AG04449 (cell line): ENCODE measurements around the gene COQ10A.

Experiments used
- CTCF ChIA-PET: fragments of 350-600 bp; formaldehyde crosslinking; extraction: SDS; loops from one replicate; lab custom pipeline; 2021; ENCODE audit warnings: antibody characterized with exemption; lab: Yijun Ruan, JAX
- POLR2A ChIA-PET: fragments of 400-600, 350-600 bp; formaldehyde crosslinking; extraction: SDS; loops from one replicate; lab custom pipeline; 2020; ENCODE audit warnings: antibody characterized with exemption, inconsistent platforms; lab: Yijun Ruan, JAX
- DNase-seq: peaks from one replicate; pipeline ENCODE4 v3.0.0-alpha.2; 2010; ENCODE audit warnings: low read depth, low spot score
- H3K4me3 ChIP-seq: 2 replicates; pipeline ENCODE4 v1.5.1; 2011; ENCODE audit warnings: low read depth, mild to moderate bottlenecking, control low read depth, low read length
- CTCF ChIP-seq: IDR thresholded peaks from one replicate; pipeline ENCODE4 v1.5.1; 2011; ENCODE audit warnings: mild to moderate bottlenecking, moderate library complexity, low read length, control low read depth, inconsistent platforms; ENCODE audit not compliant: insufficient read depth; ENCODE audit errors: missing control alignments

COQ10A gene

GRCh38 chr12:56230432-56231183 is 36.1 kb upstream of the COQ10A start:
- no peak for TF ChIP-seq CTCF
- no peak overlapping the region for H3K4me3 ChIP-seq
- DNase-seq = no peak
- ChIA-PET POLR2A (interaction anchor here (1.3 to 1.9 kb wide), 2 partner anchors 9 to 28 kb away, joined by 5 to 6 read pairs; partner anchors contain the start of genes ANKRD52 and RNF41), CTCF (interaction anchor here (0.7 to 4.4 kb wide), 7 partner anchors 8 to 41 kb away, joined by 3 to 23 read pairs (median 4); partner anchors contain the start of genes ANKRD52, RNF41 and SMARCC2)

DNA sequence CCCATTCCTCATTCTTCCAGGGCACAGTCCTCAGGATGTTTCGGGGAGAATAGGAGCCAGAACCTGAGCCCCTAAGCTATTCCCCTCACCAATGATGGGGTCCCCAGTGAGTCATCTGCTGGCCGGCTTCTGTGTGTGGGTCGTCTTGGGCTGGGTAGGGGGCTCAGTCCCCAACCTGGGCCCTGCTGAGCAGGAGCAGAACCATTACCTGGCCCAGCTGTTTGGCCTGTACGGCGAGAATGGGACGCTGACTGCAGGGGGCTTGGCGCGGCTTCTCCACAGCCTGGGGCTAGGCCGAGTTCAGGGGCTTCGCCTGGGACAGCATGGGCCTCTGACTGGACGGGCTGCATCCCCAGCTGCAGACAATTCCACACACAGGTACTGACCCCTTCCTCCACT is 35.6 kb upstream of the COQ10A start:
- CTCF ChIA-PET = interaction anchor here (0.6 to 4.4 kb wide), 9 partner anchors 9 to 84 kb away, joined by 3 to 23 read pairs (median 3); partner anchors contain the start of genes ANKRD52, RNF41 and SMARCC2
- DNase-seq = no peak
- H3K4me3 ChIP-seq = no peak overlapping the region
- TF ChIP-seq CTCF = no peak
- POLR2A ChIA-PET = interaction anchor here (1.3 to 1.9 kb wide), 2 partner anchors 9 to 27 kb away, joined by 5 to 6 read pairs; partner anchors contain the start of genes ANKRD52 and RNF41

DNA sequence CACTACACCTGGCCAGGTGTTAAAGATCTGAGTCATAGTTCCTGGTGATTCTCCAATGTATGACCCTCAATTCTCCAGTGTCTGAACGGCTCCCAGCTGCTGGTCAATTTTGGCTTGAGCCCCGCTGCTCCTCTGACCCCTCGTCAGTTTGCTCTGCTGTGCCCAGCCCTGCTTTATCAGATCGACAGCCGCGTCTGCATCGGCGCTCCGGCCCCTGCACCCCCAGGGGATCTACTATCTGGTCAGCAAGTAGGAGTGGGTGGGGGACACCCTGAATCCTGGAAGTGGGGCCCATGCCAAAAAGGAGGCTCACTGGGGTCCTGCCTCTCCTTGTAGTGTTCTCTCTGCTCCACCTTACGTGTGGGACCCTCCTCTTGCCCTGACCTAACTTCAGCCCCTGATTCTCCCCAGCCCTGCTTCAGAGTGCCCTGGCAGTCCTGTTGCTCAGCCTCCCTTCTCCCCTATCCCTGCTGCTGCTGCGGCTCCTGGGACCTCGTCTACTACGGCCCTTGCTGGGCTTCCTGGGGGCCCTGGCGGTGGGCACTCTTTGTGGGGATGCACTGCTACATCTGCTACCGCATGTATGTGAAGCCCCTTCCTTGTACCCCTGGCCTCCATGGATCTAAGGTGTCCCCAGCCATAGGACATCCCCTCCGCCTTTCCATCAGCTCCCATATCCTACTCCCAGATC is 31.9 kb upstream of the COQ10A start:
- H3K4me3 ChIP-seq = no peak overlapping the region
- CTCF ChIA-PET = interaction anchor here (1.7 to 4.4 kb wide), 6 partner anchors 10 to 229 kb away, joined by 5 to 23 read pairs (median 10); partner anchors contain the start of genes ANKRD52, COQ10A and SMARCC2
- POLR2A ChIA-PET = interaction anchor here (1.0 to 1.6 kb wide), 2 partner anchors 13 to 16 kb away, joined by 3 to 4 read pairs; partner anchors contain the start of gene RNF41
- DNase-seq = no peak
- TF ChIP-seq CTCF = no peak

DNA sequence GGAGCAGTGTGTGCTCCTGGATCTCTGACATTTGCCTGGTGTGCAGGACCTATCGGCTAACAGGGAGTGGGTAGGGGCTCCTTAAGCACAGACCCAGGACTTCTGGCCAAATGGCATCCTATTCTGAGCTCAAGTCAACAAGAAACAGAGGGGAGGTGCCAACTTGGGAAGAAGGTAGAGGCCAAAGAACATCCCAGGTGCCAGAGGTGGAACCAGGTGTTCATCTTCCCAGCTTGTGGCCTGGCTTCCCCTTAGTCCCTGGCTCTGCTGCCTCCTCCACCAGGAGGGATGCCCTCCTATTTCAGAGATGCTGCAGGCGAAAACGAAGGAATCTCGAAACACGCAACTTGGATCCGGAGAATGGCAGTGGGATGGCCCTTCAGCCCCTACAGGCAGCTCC is 30.7 kb upstream of the COQ10A start:
- H3K4me3 ChIP-seq = no peak overlapping the region
- no peak for DNase-seq
- ChIA-PET POLR2A (interaction anchor here (1.4 to 3.5 kb wide), 3 partner anchors 12 to 15 kb away, joined by 3 to 21 read pairs (median 3); partner anchors contain the start of gene RNF41), CTCF (interaction anchor here (0.8 to 1.9 kb wide), 10 partner anchors 9 to 228 kb away, joined by 3 to 7 read pairs (median 5); partner anchors contain the start of genes ANKRD52, RNF41 and SMARCC2)
- no peak for TF ChIP-seq CTCF

GRCh38 chr12:56236985-56237384 is 29.8 kb upstream of the COQ10A start:
- H3K4me3 ChIP-seq = no peak overlapping the region
- ChIA-PET CTCF (interaction anchor here (1.1 to 1.9 kb wide), 9 partner anchors 9 to 227 kb away, joined by 3 to 7 read pairs (median 5); partner anchors contain the start of genes ANKRD52 and SMARCC2), POLR2A (interaction anchor here (1.3 to 3.5 kb wide), 3 partner anchors 11 to 122 kb away, joined by 3 to 21 read pairs (median 3); partner anchors contain the start of gene RNF41)
- no peak for TF ChIP-seq CTCF
- DNase-seq = no peak
